SH-SY5Y (cell line): ENCODE measurements around the gene C2orf78.

ENCODE experiments used
- GATA2 ChIP-seq: IDR thresholded peaks from 2 replicates; pipeline ENCODE4 v1.6.1; 2011; ENCODE audit warnings: mild to moderate bottlenecking, low read depth, low read length
- GATA3 ChIP-seq: IDR thresholded peaks from 2 replicates; pipeline ENCODE4 v1.6.1; 2011; ENCODE audit warnings: low read depth, mild to moderate bottlenecking, low read length, moderate library complexity

DNA sequence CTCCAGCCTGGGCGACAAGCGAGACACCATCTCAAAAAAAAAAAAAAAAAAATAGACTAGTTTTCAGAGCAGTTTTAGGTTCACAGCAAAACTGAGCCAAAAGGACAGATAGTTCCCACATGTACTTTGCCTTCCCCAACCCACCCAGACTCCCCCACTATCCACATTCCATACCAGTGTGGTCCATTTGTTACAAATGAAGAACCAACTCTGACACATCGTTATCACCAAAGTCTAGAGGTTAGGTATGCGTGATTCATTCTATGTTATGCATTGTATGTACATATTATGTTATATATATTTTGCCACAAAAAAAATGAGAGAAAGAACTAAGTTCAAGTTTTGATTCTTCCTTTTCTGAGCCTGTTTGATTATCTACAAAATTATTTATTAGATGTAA is 7.6 kb upstream of the C2orf78 start:
- TF ChIP-seq GATA2 (no peak), GATA3 (no peak)
